Measurements from ENCODE around the gene DDX1. TPM values are rescaled to one million over a fixed set of nuclear protein-coding genes. Genes with fewer than 3 reads are reported as not detected.
"Not testable (repeated sequence)": the region's sequence is repeated elsewhere in the genome, so short reads cannot be mapped to it uniquely, and the experiment has no call there.

Gene DDX1
- polyA plus RNA-seq (2013, experiment 1 of 2; ENCODE audit: insufficient read length) = 101 TPM
- 103 TPM for polyA plus RNA-seq (2013, experiment 2 of 2; ENCODE audit: insufficient read length)

- peak; percentile 85 for DNase-seq
Measured at GRCh38 chr2:15591692-15592463, at the start of gene DDX1. Gene DDX1, plus strand, starts transcription at chr2:15591868. Its CDS starts 66 bp downstream, at chr2:15591934.

GRCh38 chr2:15542269-15542668, 49.4 kb upstream of the DDX1 start:
- DNase-seq = not testable (repeated sequence)

- no peak for DNase-seq
Measured at GRCh38 chr2:15543053-15543452, 48.6 kb upstream of the DDX1 start.

GRCh38 chr2:15543541-15543940, 48.1 kb upstream of the DDX1 start:
- DNase-seq = no peak

GRCh38 chr2:15544227-15544626, 47.4 kb upstream of the DDX1 start:
- no peak for DNase-seq

- no peak for DNase-seq
Measured at GRCh38 chr2:15546297-15547098, 45.2 kb upstream of the DDX1 start.

GRCh38 chr2:15547115-15547876, 44.4 kb upstream of the DDX1 start:
- peak; percentile 11 for DNase-seq

GRCh38 chr2:15548974-15549373, 42.7 kb upstream of the DDX1 start:
- no peak for DNase-seq

GRCh38 chr2:15553519-15553918, 38.1 kb upstream of the DDX1 start:
- no peak for DNase-seq

GRCh38 chr2:15553951-15554350, 37.7 kb upstream of the DDX1 start:
- DNase-seq = no peak

- DNase-seq = peak; percentile 55
Measured at GRCh38 chr2:15554525-15555218, 37.0 kb upstream of the DDX1 start.

- DNase-seq = no peak
Measured at GRCh38 chr2:15555760-15556193, 35.9 kb upstream of the DDX1 start.

GRCh38 chr2:15556311-15556930, 35.2 kb upstream of the DDX1 start:
- DNase-seq = no peak

- no peak for DNase-seq
Measured at GRCh38 chr2:15557887-15558311, 33.8 kb upstream of the DDX1 start.

- no peak for DNase-seq
Measured at GRCh38 chr2:15559379-15560139, 32.1 kb upstream of the DDX1 start.

GRCh38 chr2:15560140-15560987, 31.3 kb upstream of the DDX1 start:
- peak; percentile 12 for DNase-seq

GRCh38 chr2:15560988-15561573, 30.6 kb upstream of the DDX1 start, which contains the start of gene NBAS:
Gene NBAS, minus strand, starts transcription at chr2:15561334. Its CDS starts 30 bp downstream, at chr2:15561304.
- DNase-seq = peak; percentile 87

GRCh38 chr2:15561574-15562344, 29.9 kb upstream of the DDX1 start:
- peak; percentile 48 for DNase-seq
